ENCODE measurements around the gene PDZD8.
"Not testable (repeated sequence)": the region's sequence is repeated elsewhere in the genome, so short reads cannot be mapped to it uniquely, and the experiment has no call there.

The PDZD8 gene

GRCh38 chr10:117253908-117254307, 121.3 kb downstream of the PDZD8 start:
- DNase-seq = no peak

GRCh38 chr10:117250411-117250810, 124.8 kb downstream of the PDZD8 start:
- no peak for DNase-seq

- DNase-seq = no peak
Observed at GRCh38 chr10:117249493-117250093, 125.6 kb downstream of the PDZD8 start.

GRCh38 chr10:117248750-117249465, 126.3 kb downstream of the PDZD8 start:
- DNase-seq = no peak

GRCh38 chr10:117246997-117247671, 128.1 kb downstream of the PDZD8 start:
- no peak for DNase-seq

- no peak for DNase-seq
Observed at GRCh38 chr10:117242463-117242832, 132.8 kb downstream of the PDZD8 start.

GRCh38 chr10:117241541-117242462, 133.4 kb downstream of the PDZD8 start:
- no peak for DNase-seq

GRCh38 chr10:117240621-117241529, 134.4 kb downstream of the PDZD8 start, which contains the start of gene SLC18A2:
TSS of gene SLC18A2 (plus strand) at chr10:117241114. CDS start at chr10:117241694, 580 bp downstream.
- DNase-seq = no peak

- DNase-seq = no peak
Observed at GRCh38 chr10:117239721-117240620, 135.3 kb downstream of the PDZD8 start.

- DNase-seq = no peak
Observed at GRCh38 chr10:117239051-117239450, 136.2 kb downstream of the PDZD8 start.

GRCh38 chr10:117237401-117237991, 137.7 kb downstream of the PDZD8 start:
- DNase-seq = no peak

- DNase-seq = not testable (repeated sequence)
Observed at GRCh38 chr10:117230107-117230506, 145.1 kb downstream of the PDZD8 start.

- DNase-seq = no peak
Observed at GRCh38 chr10:117228210-117228609, 147.0 kb downstream of the PDZD8 start.

Measured in SHP77 (cell line).